ENCODE data around the gene MYO1C. TPM values are rescaled to one million over a fixed set of nuclear protein-coding genes. Genes with fewer than 3 reads are reported as not detected.
"Not testable (repeated sequence)": the region's sequence is repeated elsewhere in the genome, so short reads cannot be mapped to it uniquely, and the experiment has no call there.

The MYO1C gene
- total RNA-seq, 1 donor from 2014 or later, result 184 TPM

- no peaks in the 10 kb centered on the region for H3K9me3 Mint-ChIP-seq (ENCODE audit: unreplicated experiment)
- peaks cover 28% of the 10 kb centered on the region for H3K36me3 Mint-ChIP-seq (ENCODE audit: unreplicated experiment)
- H3K27me3 Mint-ChIP-seq (ENCODE audit: unreplicated experiment), result no peaks in the 10 kb centered on the region
- no peak overlapping the region for H3K4me3 Mint-ChIP-seq (ENCODE audit: unreplicated experiment)
- no peaks in the 10 kb centered on the region for H3K4me1 Mint-ChIP-seq (ENCODE audit: unreplicated experiment)
- no peak for TF ChIP-seq CTCF (IDR thresholded peaks at IDR 0.05)
- H3K27ac Mint-ChIP-seq (ENCODE audit: unreplicated experiment), result no peak overlapping the region
- DNase-seq (ENCODE audit: extremely low spot score, unreplicated experiment), result no peak
Measured at GRCh38 chr17:1533661-1534325, 41.3 kb upstream of the MYO1C start.

GRCh38 chr17:1532836-1533602, 40.5 kb upstream of the MYO1C start:
- H3K27ac Mint-ChIP-seq (ENCODE audit: unreplicated experiment), result no peak overlapping the region
- no peak for DNase-seq (ENCODE audit: extremely low spot score, unreplicated experiment)
- no peak overlapping the region for H3K4me3 Mint-ChIP-seq (ENCODE audit: unreplicated experiment)
- peaks cover 29% of the 10 kb centered on the region for H3K36me3 Mint-ChIP-seq (ENCODE audit: unreplicated experiment)
- H3K27me3 Mint-ChIP-seq (ENCODE audit: unreplicated experiment), result no peaks in the 10 kb centered on the region
- no peaks in the 10 kb centered on the region for H3K4me1 Mint-ChIP-seq (ENCODE audit: unreplicated experiment)
- TF ChIP-seq CTCF (IDR thresholded peaks at IDR 0.05), result no peak
- H3K9me3 Mint-ChIP-seq (ENCODE audit: unreplicated experiment), result no peaks in the 10 kb centered on the region

- Mint-ChIP-seq H3K36me3 (ENCODE audit: unreplicated experiment) (peaks cover 30% of the 10 kb centered on the region), H3K4me3 (ENCODE audit: unreplicated experiment) (no peak overlapping the region), H3K27me3 (ENCODE audit: unreplicated experiment) (no peaks in the 10 kb centered on the region), H3K9me3 (ENCODE audit: unreplicated experiment) (no peaks in the 10 kb centered on the region), H3K27ac (ENCODE audit: unreplicated experiment) (no peak overlapping the region), H3K4me1 (ENCODE audit: unreplicated experiment) (no peaks in the 10 kb centered on the region)
- no peak for DNase-seq (ENCODE audit: extremely low spot score, unreplicated experiment)
- TF ChIP-seq CTCF (IDR thresholded peaks at IDR 0.05), result no peak
Measured at GRCh38 chr17:1529863-1530262, 37.4 kb upstream of the MYO1C start.

- H3K4me1 Mint-ChIP-seq (ENCODE audit: unreplicated experiment); H3K9me3 Mint-ChIP-seq (ENCODE audit: unreplicated experiment); H3K4me3 Mint-ChIP-seq (ENCODE audit: unreplicated experiment); H3K27me3 Mint-ChIP-seq (ENCODE audit: unreplicated experiment); H3K27ac Mint-ChIP-seq (ENCODE audit: unreplicated experiment); DNase-seq (ENCODE audit: extremely low spot score, unreplicated experiment): not testable (repeated sequence)
- peaks cover 17% of the 10 kb centered on the region for H3K36me3 Mint-ChIP-seq (ENCODE audit: unreplicated experiment)
Measured at GRCh38 chr17:1526876-1527275, 34.4 kb upstream of the MYO1C start.

- H3K4me3 Mint-ChIP-seq (ENCODE audit: unreplicated experiment), result no peak overlapping the region
- H3K27ac Mint-ChIP-seq (ENCODE audit: unreplicated experiment), result no peak overlapping the region
- no peaks in the 10 kb centered on the region for H3K27me3 Mint-ChIP-seq (ENCODE audit: unreplicated experiment)
- peaks cover 14% of the 10 kb centered on the region for H3K36me3 Mint-ChIP-seq (ENCODE audit: unreplicated experiment)
- no peak for TF ChIP-seq CTCF (IDR thresholded peaks at IDR 0.05)
- peaks cover 2% of the 10 kb centered on the region for H3K4me1 Mint-ChIP-seq (ENCODE audit: unreplicated experiment)
- no peaks in the 10 kb centered on the region for H3K9me3 Mint-ChIP-seq (ENCODE audit: unreplicated experiment)
- DNase-seq (ENCODE audit: extremely low spot score, unreplicated experiment), result no peak
Measured at GRCh38 chr17:1522626-1523025, 30.1 kb upstream of the MYO1C start.
